NCI-H69 (cell line): ENCODE results near the gene PHACTR3.

Experiments used
- DNase-seq: peaks from one replicate; lab custom pipeline; 2025; lab: John Stamatoyannopoulos, UW

PHACTR3 gene

DNA sequence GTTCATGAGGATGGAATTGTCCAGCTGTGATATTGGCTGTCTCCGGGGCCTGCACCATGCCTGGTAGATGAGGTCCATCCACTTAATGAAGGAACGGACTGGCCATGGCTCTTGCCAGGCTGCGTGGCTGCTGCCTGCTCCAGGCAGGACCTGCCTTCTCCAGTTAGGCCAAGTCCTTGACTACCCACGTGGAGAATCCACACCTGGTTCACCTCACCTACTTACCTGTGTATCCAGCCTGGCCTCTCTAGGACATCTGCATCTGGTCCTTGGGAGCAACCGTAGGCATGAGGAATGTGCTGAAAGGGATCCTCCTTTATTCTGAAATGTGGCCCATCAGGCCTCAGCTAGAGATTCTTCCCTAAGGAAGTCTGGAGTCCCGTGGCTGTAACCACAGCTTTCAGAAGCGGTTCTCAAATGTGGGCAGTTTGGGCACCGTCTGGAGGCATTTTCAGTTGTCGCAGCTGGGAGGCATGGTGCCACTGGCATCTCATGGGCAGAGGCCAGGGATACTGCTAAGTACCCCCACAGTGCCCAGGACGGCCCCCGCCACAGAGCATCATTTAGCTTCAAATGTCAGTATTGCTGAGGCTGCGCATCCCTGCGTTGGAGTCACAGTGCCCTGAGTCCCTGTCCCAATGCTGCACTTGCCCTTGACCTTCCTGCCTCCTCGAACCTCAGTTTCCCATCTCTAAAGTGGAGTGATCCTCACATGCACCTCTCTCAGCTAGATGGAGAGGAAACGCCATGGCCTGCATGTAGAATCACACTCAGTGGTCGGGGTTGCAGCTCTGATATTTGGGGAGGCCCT is 67.5 kb downstream of the PHACTR3 start:
- DNase-seq = no peak

DNA sequence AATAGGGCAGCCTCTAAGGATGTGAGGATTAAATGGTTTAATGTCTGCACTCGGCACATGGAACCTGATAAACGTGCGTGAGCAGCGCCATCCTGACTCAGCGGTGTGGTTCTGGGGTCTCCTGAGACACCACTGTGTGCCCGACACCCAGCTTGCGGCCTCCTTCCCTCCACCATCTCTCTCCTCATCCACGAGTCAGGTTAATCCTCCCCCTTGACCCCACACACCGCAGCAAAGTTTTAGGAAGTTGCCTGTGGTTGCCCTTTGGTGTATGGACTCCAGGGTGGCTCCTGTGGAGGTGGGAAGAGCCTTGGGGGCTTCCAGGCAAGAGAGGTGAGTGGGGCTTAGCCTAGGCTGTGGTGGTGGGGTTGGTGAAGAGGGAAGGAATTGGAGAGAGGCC is 68.2 kb downstream of the PHACTR3 start:
- no peak for DNase-seq

DNA sequence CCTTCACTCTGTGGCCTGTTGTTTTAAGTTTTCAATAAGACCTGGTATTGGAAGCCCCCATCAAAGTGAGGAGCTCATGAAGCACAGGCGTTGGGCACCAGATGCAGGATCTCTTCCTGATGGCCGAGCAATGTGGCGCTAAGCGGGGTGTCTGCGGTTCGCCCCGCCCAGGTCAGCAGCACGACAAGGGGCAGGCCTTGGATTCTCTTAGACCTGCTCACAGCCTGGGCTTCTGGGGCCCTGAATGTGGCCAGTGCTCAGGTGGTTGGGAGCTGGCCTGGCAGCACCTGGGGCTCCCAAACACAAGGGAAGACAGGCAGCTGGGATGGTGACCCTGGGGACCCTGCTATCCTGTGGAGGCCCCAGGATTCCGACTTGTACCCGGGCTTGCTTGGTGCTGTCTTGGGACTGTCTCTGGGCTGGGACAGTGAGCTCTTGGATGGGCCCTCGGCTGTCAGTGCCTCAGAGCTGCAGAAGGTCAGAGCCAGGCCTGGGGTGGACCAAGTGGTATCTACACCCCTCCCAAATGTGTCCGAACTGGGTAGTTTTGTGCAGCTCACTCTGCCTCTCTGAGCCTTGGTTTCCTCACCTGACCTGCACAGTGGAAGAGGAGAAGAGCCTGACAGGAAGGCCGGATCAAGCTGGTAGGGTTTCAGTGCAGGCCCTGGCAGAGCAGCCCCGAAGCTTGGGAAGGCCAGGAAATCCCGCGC is 69.1 kb downstream of the PHACTR3 start:
- DNase-seq = no peak

DNA sequence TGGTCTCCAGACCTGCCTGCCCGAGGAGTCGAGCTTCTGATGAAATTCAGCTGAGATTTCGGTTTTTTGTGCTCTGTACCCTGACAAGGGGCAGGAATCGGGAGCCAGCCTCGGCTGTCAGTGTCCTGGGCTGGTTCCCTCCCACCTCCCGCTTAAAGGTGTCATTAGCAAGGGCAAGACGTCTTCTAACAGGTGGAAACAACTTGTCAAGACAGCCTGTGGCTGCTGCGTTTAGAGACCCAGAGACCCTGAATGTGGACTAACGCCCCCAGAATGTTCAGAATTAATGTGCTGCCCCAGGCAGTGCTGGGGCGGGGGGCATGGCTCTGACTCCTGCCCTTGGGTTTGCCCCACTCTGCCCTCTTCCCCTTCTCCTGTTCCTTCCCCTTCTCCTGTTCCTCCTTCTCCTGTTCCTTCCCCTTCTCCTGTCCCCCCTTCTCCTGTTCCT is 69.7 kb downstream of the PHACTR3 start:
- DNase-seq = no peak

DNA sequence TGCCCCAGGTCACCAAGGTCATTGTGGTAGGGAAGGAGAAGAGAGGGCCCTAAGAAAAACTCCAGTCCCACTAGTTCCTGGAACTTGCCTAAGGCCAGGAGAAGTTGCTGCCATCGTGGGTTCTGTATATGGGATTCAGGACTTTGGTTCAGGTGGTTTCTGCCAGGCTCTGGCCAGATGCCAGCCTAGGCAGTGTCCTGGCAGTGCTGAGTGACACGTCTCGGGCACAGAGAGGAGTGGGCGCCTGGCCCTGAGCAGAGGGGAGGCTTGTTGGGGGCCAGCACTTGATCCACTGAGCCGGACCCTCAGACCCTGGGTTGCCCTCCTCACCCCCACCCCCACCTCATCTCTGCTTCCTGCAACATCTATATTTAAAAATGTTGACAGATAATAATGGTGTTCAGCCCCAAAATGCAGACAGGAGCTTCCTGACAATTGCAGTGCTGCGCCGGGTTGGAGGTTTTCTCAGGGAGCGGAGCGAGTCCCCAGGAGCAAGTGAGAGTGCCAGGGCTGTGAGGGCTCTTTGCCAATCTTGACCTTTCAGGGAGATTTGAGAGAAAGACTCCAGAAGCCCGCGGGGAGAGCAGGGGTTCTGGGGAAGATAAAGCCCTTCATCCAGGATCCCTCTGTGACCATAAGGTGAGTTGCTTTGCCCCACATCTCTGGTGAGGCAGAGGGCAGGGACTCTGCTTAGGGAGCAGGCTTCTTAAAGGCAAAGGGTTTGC is 71.9 kb downstream of the PHACTR3 start:
- no peak for DNase-seq

DNA sequence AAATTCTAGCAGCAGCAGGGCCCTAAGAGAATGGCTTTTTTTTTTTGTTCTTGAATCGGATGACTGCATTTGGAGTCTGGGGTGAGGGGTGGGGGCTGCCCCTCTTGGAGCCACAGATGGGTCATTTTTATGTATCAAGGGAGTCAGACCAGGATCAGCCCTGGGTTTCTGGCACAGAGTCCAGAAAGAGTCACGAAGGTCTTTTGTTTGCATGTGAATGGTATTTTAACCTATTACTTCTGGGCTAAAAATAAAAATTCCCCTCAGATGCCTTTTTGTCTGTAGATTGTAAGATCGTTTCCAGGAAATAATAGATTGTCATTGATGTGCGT is 72.5 kb downstream of the PHACTR3 start:
- no peak for DNase-seq

DNA sequence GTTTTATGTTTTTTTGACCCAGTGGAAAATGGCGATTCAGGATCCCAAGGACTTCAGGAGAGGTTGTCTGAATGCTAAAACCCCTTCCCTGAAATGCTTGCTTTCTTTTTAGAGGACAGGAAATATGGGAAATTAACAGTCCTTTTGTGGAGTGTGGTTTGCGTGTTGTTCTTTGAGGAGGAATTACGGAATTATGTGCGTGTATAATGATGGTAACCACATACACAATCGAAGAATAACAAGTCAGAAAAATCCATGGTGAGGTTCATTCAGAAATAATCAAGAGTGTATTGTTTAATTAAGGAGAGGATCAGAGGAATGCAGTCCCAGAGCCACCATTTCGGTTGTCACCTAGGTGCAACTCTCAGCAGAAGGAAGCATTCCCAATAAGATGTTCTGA is 73.2 kb downstream of the PHACTR3 start:
- no peak for DNase-seq

DNA sequence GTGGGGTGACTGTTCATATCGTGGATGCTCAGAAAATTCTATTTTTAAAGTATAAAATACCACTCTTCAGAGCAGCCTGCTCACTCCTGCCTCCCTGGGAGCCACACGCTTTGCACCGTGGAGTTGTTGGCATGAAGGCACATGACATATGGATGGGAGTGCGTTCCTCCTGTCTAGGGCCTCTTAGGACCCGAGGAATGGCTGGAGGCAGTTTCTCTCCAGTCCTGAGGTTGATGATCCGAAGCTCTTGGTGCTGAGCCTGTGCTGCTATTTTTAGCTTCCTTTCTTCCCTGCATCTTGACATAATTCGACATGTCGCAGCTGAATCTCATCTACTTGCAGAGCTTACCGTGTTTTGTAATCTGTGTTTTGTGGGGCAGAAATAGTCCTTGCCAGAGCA is 73.9 kb downstream of the PHACTR3 start:
- no peak for DNase-seq

DNA sequence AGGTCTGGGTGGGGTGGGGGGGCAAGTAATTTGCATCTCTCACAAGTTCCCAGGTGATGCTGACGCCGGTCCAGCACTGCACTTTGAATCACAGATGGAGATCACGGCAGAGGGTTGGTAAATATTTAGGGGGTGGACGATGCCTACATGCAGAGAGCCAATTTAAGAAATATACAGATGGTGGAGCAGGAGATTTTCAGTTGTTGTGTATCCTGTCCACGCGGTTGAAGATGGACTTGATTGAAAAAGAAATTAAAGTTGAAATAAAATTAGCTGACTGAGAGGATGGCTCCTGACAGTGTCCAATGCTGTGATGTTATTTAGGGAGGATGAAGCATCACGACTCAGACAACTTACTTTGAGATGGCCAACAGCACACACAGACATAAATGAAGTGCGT is 74.6 kb downstream of the PHACTR3 start:
- DNase-seq = no peak

DNA sequence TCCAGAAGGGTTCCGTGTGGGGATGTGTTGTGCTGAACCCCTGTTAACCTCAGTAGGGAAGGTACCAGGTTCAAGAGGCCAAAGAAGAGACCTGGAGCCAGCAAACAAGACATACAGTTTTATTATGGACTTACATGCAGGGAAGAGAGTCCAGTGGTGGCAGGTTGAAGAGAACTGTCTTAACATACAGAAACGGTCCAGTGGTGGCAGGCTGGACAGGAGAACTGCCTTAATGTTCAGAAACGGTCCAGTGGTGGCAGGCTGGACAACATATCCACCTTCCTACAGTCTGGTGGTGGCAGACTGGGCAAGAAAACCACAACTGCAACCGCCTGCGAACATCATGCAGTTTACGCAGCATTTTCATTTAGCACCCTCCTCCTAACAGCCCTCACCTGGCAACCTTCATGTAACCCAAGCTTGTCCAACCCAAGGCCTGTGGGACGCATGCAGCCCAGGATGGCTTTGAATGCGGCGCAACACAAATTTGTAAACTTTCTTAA is 75.9 kb downstream of the PHACTR3 start:
- no peak for DNase-seq

DNA sequence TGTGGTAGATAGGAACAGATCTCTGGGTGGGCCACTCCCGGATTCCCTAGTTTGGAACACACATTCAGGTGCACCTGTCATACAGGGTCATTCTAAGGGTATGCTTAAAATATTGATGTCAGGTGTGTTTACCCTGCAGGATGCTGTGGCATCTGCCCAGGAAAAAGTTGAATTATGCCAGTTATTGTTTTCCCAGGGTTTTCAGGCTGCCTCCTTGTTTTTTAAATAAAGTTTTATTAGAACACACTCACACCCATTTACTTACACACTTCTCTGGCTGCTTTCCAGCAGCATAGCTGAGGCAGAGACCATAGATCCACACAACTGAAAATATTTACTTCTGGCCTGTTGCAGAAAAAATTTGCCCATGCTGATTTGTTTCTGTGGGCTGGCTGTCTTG is 76.5 kb downstream of the PHACTR3 start:
- DNase-seq = no peak

DNA sequence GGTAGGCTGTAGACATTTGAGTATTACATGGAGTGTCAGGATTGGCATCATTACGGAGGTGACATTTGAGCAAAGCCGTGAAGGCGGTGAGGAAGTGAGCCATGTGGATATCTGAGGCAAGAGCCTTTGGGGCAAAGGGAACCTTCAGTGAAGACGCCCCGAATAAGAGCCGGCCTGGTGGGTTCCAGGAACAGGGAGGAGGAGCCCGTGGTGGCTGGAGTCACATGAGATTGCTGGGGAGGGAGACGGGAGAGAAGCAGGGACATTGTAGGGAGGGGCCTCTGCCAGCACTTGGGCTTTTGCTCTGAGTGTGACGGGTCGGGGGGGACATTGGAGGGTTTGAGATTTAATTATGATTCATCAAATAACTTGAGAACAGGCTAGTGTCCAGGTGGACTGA is 78.3 kb downstream of the PHACTR3 start:
- no peak for DNase-seq

DNA sequence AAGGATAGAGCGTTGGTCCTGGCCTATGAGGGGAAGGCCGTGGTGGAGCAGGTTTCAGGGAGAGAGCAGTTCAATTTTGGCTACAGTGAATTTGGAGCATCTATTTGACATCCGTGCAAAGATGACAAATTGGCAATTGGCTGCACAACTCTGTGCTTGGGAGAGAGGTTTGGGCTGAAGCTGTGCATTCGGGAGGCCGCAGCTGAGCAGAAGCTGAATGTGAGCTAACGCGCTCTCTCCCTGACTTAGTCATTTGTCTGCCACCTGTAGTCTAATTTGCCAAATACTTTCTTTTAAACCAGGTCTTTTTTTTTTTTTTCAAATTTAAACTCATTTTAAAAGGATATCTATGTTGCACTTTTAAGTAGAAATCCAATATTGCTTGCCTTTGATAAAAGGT is 78.8 kb downstream of the PHACTR3 start:
- DNase-seq = no peak

DNA sequence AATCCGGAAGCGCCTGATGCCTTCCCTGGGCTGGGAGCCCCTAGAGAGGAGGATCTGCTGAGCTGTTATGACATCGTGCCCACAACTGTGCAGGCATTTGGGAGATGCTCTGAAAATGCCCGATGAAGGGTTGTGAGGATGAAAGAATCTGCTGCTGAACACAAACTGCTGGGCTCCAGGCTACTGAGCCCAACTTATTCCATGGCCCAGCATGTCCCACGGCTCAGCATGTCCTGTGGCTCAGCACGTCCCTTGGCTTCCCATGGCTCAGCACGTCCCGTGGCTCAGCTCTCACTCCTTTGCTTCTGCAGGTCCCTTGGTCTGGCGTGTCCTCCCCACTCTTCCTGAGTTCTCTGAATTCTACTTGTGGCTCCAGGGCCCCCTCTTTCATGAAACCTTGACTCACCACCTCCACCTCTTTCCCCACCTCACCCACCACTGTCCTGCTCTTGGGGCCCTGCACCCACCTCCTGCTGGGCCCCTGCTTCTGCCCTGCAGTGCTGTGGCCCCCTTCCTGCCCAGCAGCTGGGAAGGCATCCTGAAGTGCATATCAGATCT is 80.4 kb downstream of the PHACTR3 start:
- no peak for DNase-seq

DNA sequence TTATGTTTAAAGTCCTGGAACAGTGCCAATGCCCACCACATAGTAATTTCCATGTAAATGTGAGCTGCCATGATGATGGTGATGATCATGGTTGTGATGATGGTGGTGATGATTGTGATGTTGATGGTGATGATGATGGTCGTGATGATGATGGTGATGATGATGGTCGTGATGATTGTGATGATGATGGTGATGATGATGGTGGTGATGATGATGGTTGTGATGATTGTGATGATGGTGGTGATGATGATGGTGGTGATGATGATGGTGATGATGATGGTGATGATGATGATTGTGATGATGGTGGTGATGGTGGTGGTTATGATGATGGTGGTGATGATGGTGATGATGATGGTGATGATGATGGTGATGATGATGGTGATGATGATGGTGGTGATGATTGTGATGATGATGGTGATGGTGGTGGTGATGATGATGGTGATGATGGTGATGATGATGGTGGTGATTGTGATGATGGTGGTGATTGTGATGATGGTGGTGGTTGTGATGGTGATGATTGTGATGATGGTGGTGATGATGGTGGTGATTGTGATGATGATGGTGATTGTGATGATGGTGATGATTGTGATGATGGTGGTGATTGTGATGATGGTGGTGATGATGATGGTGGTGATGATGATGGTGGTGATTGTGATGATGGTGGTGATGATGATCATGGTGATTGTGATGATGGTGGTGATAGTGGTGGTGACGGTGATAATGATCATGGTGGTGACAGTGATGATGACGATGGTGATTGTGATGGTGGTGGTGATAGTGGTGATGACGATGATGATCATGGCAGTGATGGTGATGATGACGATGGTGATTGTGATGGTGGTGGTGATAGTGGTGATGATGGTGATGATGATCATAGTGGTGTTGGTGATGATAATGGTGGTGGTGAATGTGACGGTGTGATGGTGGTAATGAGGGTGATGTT is 82.3 kb downstream of the PHACTR3 start:
- DNase-seq = no peak

DNA sequence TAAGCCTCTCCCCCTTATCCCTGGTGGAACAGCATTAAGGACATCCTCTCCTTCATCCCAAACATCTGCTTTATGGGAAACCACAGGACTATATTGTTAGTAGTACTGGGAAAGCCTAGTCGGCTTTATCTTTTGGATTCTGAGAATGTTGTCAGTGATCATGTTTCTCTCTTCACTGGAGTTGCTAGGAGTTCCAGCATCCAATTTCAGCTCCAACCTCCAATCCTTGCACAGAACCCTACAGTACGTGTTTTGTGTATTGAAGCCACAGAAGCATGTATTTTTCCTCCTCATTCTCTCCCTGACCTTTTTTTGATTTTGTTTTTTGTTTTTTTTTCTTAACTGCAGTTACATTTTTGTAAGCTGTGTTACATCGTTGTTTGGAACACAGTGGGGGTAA is 84.0 kb downstream of the PHACTR3 start:
- DNase-seq = no peak

DNA sequence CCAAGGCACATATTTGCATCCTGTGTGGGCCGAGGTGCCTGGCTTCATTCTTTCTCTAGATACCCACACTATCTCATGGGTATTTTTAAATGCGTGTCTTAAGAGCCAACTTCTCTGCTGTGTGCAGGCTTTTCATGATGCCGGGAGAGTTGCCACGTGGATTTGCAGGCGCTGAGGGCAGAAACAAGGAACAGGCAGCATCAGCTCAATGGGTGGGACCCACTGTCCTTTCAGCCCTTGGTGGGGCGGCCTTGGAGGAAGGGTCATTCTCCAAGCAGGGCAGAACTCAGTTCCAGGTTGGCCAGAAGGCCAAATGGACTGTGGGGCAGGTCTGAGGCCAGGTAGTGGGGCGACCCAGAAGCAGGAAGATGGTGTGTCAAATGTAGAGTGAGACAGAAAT is 84.7 kb downstream of the PHACTR3 start:
- DNase-seq = no peak

DNA sequence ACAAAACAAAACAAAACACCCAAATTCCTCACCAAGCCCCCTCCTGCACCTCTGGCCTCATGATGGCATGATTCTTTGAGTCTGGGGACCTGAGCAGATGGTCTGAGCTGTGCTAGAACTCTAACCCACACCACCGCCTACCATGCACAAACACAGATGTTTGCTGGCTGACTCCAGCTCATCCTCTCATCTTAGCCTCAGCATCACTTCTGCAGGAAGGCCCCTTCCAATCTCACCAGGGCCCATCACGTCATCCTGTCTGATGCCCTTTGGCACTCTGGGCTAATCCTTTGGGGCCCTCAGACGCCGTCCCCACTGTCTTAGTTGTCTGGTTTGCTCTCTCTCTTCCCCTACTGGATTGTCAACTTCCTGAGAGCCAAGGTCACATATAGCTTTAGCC is 85.8 kb downstream of the PHACTR3 start:
- no peak for DNase-seq

DNA sequence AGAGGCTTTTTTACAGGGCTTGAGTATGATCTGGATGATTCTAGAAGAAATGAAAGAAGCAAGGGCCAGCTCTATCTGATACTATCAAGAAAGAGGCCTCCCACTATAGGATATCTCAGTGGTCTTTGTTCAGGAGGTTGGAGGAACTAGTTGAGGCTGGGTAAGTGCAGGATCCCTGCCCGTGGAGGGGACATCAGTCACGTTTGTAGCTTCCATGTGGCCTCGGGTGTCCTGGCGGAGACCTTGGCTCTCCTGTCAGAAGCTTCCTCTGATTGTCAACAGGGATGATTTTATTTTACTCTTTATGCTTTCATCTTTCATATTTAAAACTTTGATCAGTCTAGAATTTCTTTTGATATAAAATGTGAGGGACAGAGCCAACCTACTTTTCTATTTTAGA is 86.6 kb downstream of the PHACTR3 start:
- DNase-seq = no peak

DNA sequence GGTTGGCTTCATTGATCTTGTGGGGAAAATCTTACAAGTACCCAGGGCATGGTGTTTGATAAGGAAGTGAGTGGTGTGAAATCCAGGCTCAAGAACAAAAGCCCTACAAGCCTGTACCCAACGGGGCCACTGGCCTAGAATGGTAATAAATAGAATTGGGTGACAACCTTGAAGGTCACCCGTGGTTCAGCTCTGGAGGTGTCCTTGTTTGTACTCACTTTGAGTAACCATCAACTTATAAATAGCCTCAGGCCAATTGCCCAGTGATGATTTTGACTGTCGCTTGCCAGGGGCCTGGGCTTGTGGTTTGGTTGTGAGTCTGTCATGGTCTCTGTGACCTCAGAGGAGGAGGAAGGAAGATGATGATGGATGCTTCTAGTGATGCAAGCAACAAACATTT is 87.8 kb downstream of the PHACTR3 start:
- DNase-seq = no peak

DNA sequence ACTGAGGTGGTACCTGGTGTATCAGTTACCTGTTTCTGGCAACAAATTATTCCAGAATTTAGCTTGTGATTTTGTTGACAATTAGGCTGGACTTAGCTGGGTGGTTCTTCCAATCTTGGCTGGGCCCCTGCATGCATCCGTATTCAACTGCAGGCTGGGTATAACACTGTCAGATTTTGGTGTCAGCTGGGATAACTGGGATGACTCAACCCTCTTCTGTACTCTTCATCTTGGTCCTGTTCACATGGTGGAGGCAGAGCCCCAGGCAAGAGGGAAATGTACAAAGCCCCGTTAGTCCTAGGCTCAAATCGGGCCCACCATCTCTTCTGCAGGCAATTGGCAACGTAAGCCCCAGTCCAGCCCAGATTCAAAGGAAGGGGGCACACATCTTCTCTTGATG is 89.2 kb downstream of the PHACTR3 start:
- DNase-seq = no peak

DNA sequence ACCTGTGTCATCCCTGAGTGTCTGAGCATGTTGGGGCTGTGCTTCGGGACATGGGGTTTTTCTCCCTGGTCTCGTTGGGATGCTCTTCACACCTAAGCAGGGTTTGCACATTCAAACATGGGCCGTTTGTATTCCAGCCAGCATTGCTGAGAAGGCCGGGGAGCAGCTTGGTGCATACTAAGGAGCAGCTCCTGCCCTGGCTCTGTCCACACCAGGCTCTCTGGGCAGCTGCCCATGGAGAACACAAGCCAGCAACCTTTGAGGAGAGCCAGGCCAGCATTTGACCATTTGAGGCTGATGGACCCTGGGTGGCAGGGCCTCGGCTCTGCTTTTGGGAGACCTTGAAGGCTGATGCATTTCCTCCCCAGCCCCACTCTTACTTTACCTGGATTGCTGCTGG is 92.1 kb downstream of the PHACTR3 start:
- DNase-seq = no peak
